HCT116 (cell line): ENCODE data around the gene YPEL3. TPM values are rescaled to one million over a fixed set of nuclear protein-coding genes. Genes with fewer than 3 reads are reported as not detected.

Experiments
- ATAC-seq: fragments of 200-7000 bp; cut with Tn5 transposase; 2 replicates; pipeline ENCODE4 v1.9.1; 2020; ENCODE audit warnings: mild to moderate bottlenecking, moderate library complexity
- BruUV-seq: library from RNA; stranded (reverse); fragments of 400-500 nt; replicated peaks from 2 replicates; lab custom pipeline; 2021; lab: Mats Ljungman, UMichigan
- CTCF ChIA-PET: fragments of 300-600 bp; sonication (Branson Sonifier 250); formaldehyde crosslinking; loops from one replicate; lab custom pipeline; 2021; ENCODE audit warnings: antibody characterized with exemption; lab: Charles Lee
- POLR2A ChIA-PET: fragments of 300-600, 350-600 bp; sonication (Branson Sonifier 250); formaldehyde crosslinking; loops from one replicate; lab custom pipeline; 2021; ENCODE audit warnings: antibody characterized with exemption; lab: Charles Lee
- RAD21 ChIA-PET, 2 experiments: fragments of 300-600 bp; sonication (Branson Sonifier 250); formaldehyde crosslinking; loops; one replicate each; lab custom pipeline; 2023; ENCODE audit warnings: low total read pairs in 2 of 2; ENCODE audit not compliant: uncharacterized antibody in 2 of 2, unreplicated experiment in 2 of 2, low non-redundant PET in 1 of 2; lab: Charles Lee
- DNase-seq: peaks from one replicate; pipeline ENCODE4 v3.0.0-alpha.2; 2010; ENCODE audit warnings: low read depth, low spot score
- H2AFZ ChIP-seq: fragments of 200-600 bp; shearing (Covaris generic), sonication (generic); 2 replicates; pipeline ENCODE4 v1.6.1; 2017; ENCODE audit warnings: low read depth, mixed run types, mixed read lengths, antibody characterized with exemption, low read length; ENCODE audit not compliant: poor library complexity, severe bottlenecking
- H3K27ac ChIP-seq: 2 replicates; pipeline ENCODE4 v1.5.1; 2012; ENCODE audit warnings: low read depth, low read length
- H3K27me3 ChIP-seq: fragments of 200-600 bp; sonication (generic); 2 replicates; pipeline ENCODE4 v1.6.1; 2016; ENCODE audit warnings: mixed run types, low read length, mixed read lengths; ENCODE audit not compliant: insufficient read depth
- H3K36me3 ChIP-seq, 2 experiments: fragments of 200-500 bp in 1 of 2; fragments of 200-600 bp in 1 of 2; sonication (Bioruptor generic) in 1 of 2; sonication (generic) in 1 of 2; 2 replicates each; pipeline versions ENCODE4 v1.5.1 to v1.6.1; 2014 to 2016; ENCODE audit warnings: low read length in 2 of 2, inconsistent platforms in 1 of 2, mixed read lengths in 1 of 2, mixed run types in 1 of 2; ENCODE audit not compliant: insufficient read depth in 2 of 2, control insufficient read depth in 1 of 2
- H3K4me1 ChIP-seq, 2 experiments: fragments of 200-600 bp in 1 of 2; sonication (generic) in 1 of 2; 2 replicates each; pipeline versions ENCODE4 v1.5.1 to v1.6.1; 2012 to 2017; ENCODE audit warnings: low read length in 2 of 2, inconsistent platforms in 1 of 2, mild to moderate bottlenecking in 1 of 2, mixed read lengths in 1 of 2, mixed run types in 1 of 2, moderate library complexity in 1 of 2; ENCODE audit not compliant: insufficient read depth in 2 of 2, control insufficient read depth in 1 of 2
- H3K4me2 ChIP-seq: fragments of 200-600 bp; sonication (generic); 2 replicates; pipeline ENCODE4 v1.6.1; 2017; ENCODE audit warnings: mixed run types, low read length, mixed read lengths
- H3K4me3 ChIP-seq, 2 experiments: fragments of 200-600 bp in 1 of 2; sonication (generic) in 1 of 2; replicated peaks in 1 of 2; 2 replicates each; pipeline ENCODE4 v1.5.1; 2011 to 2016; ENCODE audit warnings: low read length in 2 of 2, control low read depth in 1 of 2, low read depth in 1 of 2, mild to moderate bottlenecking in 1 of 2, mixed read lengths in 1 of 2, mixed run types in 1 of 2
- H3K79me2 ChIP-seq: fragments of 200-600 bp; sonication (generic); 2 replicates; pipeline ENCODE4 v1.6.1; 2017; ENCODE audit warnings: mild to moderate bottlenecking, mixed run types, low read length, moderate library complexity, mixed read lengths; ENCODE audit not compliant: insufficient read depth
- H3K9ac ChIP-seq: fragments of 200-600 bp; sonication (generic); 2 replicates; pipeline ENCODE4 v1.6.1; 2016; ENCODE audit warnings: low read length, mixed read lengths
- H3K9me2 ChIP-seq: fragments of 200-600 bp; sonication (generic), shearing (Covaris generic); 2 replicates; pipeline ENCODE4 v1.6.1; 2017; ENCODE audit warnings: mixed run types, mild to moderate bottlenecking, moderate library complexity; ENCODE audit not compliant: insufficient read depth
- H3K9me3 ChIP-seq, 2 experiments: fragments of 200-500 bp in 1 of 2; fragments of 200-600 bp in 1 of 2; sonication (Bioruptor generic) in 1 of 2; sonication (generic) in 1 of 2; 2 replicates each; pipeline ENCODE4 v1.6.1; 2014 to 2017; ENCODE audit warnings: low read length in 2 of 2, mixed read lengths in 2 of 2, inconsistent platforms in 1 of 2, low read depth in 1 of 2, mild to moderate bottlenecking in 1 of 2, mixed run types in 1 of 2, moderate library complexity in 1 of 2; ENCODE audit not compliant: control insufficient read depth in 1 of 2, insufficient read depth in 1 of 2
- H4K20me1 ChIP-seq: fragments of 200-600 bp; sonication (generic), shearing (Covaris generic); 2 replicates; pipeline ENCODE4 v1.6.1; 2017; ENCODE audit warnings: mixed run types, mild to moderate bottlenecking, moderate library complexity; ENCODE audit not compliant: insufficient read depth
- JUND ChIP-seq: IDR thresholded peaks from 2 replicates; pipeline ENCODE4 v1.6.1; 2012
- SP1 ChIP-seq: IDR thresholded peaks from 2 replicates; pipeline ENCODE4 v1.6.1; 2012; ENCODE audit warnings: low read depth
- SRF ChIP-seq: IDR thresholded peaks from 2 replicates; pipeline ENCODE4 v1.6.1; 2012; ENCODE audit warnings: low read depth
- YY1 ChIP-seq: IDR thresholded peaks from 2 replicates; pipeline ENCODE4 v1.6.1; 2011; ENCODE audit warnings: low read length, low read depth, moderate library complexity, mild to moderate bottlenecking; ENCODE audit not compliant: insufficient replicate concordance; ENCODE audit errors: extremely low read depth
- intact Hi-C: fragments of 100-400 bp; cut with micrococcal nuclease; formaldehyde crosslinking; loops from 2 replicates; pipeline ENCODE4 v1.10.0; 2022
- total RNA-seq: library from RNA; stranded (reverse); gene quantifications from one replicate; pipeline ENCODE4 v1.2.1, GENCODE V29; 2021; ENCODE audit not compliant: unreplicated experiment

The YPEL3 gene
- total RNA-seq, 1 experiment from 2014 or later: 10.9 TPM

DNA sequence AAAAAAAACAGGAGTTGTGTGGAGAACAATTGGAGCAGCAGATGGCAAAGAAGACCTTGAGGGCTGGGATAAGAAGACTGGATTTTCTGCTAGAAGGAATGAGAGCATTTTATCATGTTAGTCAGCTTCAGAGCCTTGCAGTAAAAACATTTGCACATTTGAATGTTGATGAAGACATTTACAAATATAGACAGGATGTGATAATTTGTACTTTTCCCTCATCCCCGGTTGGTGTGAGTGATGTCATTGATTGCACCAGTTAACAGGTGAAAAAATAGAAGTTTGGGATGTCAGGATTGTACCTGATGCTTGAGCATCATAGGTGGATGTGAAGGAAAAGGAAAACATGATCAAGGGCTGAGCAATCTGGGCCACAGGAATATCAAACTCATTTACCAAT is 49.6 kb upstream of the YPEL3 start:
- ChIA-PET POLR2A (no interaction called here), CTCF (no interaction called here)
- intact Hi-C loops: no loop called here

DNA sequence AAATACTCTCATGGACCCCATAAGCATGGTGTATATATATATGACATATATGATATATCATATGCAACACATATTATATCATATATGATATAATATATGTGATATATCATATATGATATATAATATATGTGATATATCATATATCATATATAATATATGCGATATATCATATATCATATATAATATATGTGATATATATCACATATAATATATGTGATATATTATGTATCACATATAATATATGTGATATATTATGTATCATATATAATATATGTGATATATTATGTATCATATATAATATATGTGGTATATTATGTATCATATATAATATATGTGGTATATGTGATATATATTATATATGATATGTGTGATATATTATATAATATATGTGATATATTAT is 48.9 kb upstream of the YPEL3 start:
- Histone ChIP-seq H2AFZ (no peak overlapping the region), H3K79me2 (no peaks in the 10 kb centered on the region), H3K27ac (no peak overlapping the region), H3K4me2 (no peak overlapping the region), H3K9me2 (no peaks in the 10 kb centered on the region), H4K20me1 (no peaks in the 10 kb centered on the region), H3K27me3 (no peaks in the 10 kb centered on the region), H3K36me3 (no peaks in the 10 kb centered on the region), H3K9me3 (peaks cover 0 to 4% of the 10 kb centered on the region in 2 experiments; a peak in 2 of 4 replicates), H3K4me1 (no peaks in the 10 kb centered on the region), H3K9ac (no peak overlapping the region), H3K4me3 (no peak overlapping the region)
- DNase-seq (no peak), ATAC-seq (no peak)
- BruUV-seq: no TSS peak
- CTCF ChIA-PET: no interaction called here
- no peak for TF ChIP-seq SP1
- TF ChIP-seq SRF: no peak
- no peak for TF ChIP-seq JUND
- POLR2A ChIA-PET: no interaction called here
- intact Hi-C loops: no loop called here
- RAD21 ChIA-PET: no interaction called here

More for the DNA sequence above, 49.6 kb upstream of the YPEL3 start:
- Histone ChIP-seq H3K27me3 (no peaks in the 10 kb centered on the region), H3K9ac (no peak overlapping the region), H3K9me2 (no peaks in the 10 kb centered on the region), H2AFZ (no peak overlapping the region), H3K36me3 (no peaks in the 10 kb centered on the region), H3K4me2 (no peak overlapping the region), H3K79me2 (no peaks in the 10 kb centered on the region), H3K9me3 (peaks cover 0 to 4% of the 10 kb centered on the region in 2 experiments; a peak in 2 of 4 replicates), H3K4me1 (no peaks in the 10 kb centered on the region), H3K4me3 (no peak overlapping the region), H3K27ac (no peak overlapping the region), H4K20me1 (no peaks in the 10 kb centered on the region)
- DNase-seq (no peak), ATAC-seq (no peak)
- no TSS peak for BruUV-seq
- RAD21 ChIA-PET: no interaction called here
- TF ChIP-seq YY1: no peak
- TF ChIP-seq JUND: no peak
